Stomach (tissue), 9 donors: Measurements from ENCODE around the gene COL19A1. TPM values are rescaled to one million over a fixed set of nuclear protein-coding genes. Genes with fewer than 3 reads are reported as not detected.

Experiments used
- DNase-seq, 2 donors: peaks; one replicate each; pipeline versions ENCODE4 v3.0.0 to v3.0.0-alpha.2; 2013 to 2019
- H3K27ac ChIP-seq, 5 donors: fragments of 200-600 bp in 4 of 5; sonication (generic) in 4 of 5; one replicate each; pipeline ENCODE4 v1.5.1; 2013 to 2019; ENCODE audit warnings: mild to moderate bottlenecking in 1 of 5, moderate library complexity in 1 of 5
- H3K27me3 ChIP-seq, 3 donors: fragments of 200-600 bp; sonication (generic); one replicate each; pipeline ENCODE4 v1.5.1; 2017 to 2019; ENCODE audit warnings: mixed run types in 1 of 3
- H3K36me3 ChIP-seq, 4 donors: fragments of 200-600 bp; sonication (generic); 1 replicate in 3 of 4; 2 replicates in 1 of 4; pipeline ENCODE4 v1.5.1; 2016 to 2019
- H3K4me1 ChIP-seq, 4 donors: fragments of 200-600 bp; sonication (generic); one replicate each; pipeline ENCODE4 v1.5.1; 2016 to 2019
- H3K4me3 ChIP-seq, 4 donors: fragments of 200-600 bp; sonication (generic) in 3 of 4; one replicate each; pipeline ENCODE4 v1.5.1; 2016 to 2019; ENCODE audit warnings: mild to moderate bottlenecking in 1 of 4
- H3K9me3 ChIP-seq, 4 donors: fragments of 200-600 bp; sonication (generic); one replicate each; pipeline ENCODE4 v1.5.1; 2016 to 2019
- CTCF ChIP-seq, 7 experiments: fragments of 450-650 bp in 4 of 7; fragments of 200-600 bp in 3 of 7; sonication (generic) in 3 of 7; IDR thresholded peaks; one replicate each; pipeline ENCODE4 v1.5.1; 2016 to 2019; ENCODE audit warnings: antibody characterized with exemption in 7 of 7, control low read depth in 2 of 7, mild to moderate bottlenecking in 1 of 7
- EP300 ChIP-seq: sonication (generic); formaldehyde crosslinking; IDR thresholded peaks from one replicate; pipeline ENCODE4 v1.6.1; 2017; ENCODE audit warnings: antibody characterized with exemption
- POLR2A ChIP-seq, 4 donors: fragments of 450-650 bp; IDR thresholded peaks; one replicate each; pipeline ENCODE4 v1.6.1; 2016; ENCODE audit warnings: antibody characterized with exemption in 4 of 4, control low read depth in 2 of 4, mild to moderate bottlenecking in 1 of 4, moderate library complexity in 1 of 4
- POLR2AphosphoS5 ChIP-seq, 3 donors: sonication (generic); formaldehyde crosslinking; IDR thresholded peaks; one replicate each; pipeline ENCODE4 v1.6.1; 2016; ENCODE audit warnings: antibody characterized with exemption in 3 of 3
- WGBS, 5 donors: extraction: QIAGEN DNeasy Blood & Tissue Kit in 3 of 5; methylation state at CpG; one replicate each; pipeline versions ENCODE4 v1.1.5 to v1.1.7; 2013 to 2018; 5-methylcytosine and 5-hydroxymethylcytosine counted together
- intact Hi-C: fragments of 100-400 bp; cut with DNase I; formaldehyde crosslinking; loops from one replicate; pipeline ENCODE4 v1.15.1; 2023; ENCODE audit warnings: low total_unique reads
- polyA plus RNA-seq, 3 donors: library from polyadenylated mRNA; stranded (reverse); fragments of 200-250 nt; gene quantifications; one replicate each; pipeline ENCODE4 v1.2.3, GENCODE V29; 2013
- total RNA-seq, 5 donors: library from RNA; depleted of rRNA; stranded (reverse); fragments of >200 nt; gene quantifications; one replicate each; pipeline versions ENCODE4 v1.1.0 to v1.2.3, GENCODE V29; 2014 to 2016
- donor health status: healthy with polysubstance abuse.
- donor health status: Bipolar disorder and iron deficiency.
- donor health status: healthy.

COL19A1 gene
- total and polyA plus RNA-seq, 8 donors, result 0.13 to 13.4 (median 2.5) TPM; not detected in 3

- no peak for DNase-seq
- intact Hi-C loops, result no loop called here
- no peak for TF ChIP-seq POLR2A (IDR thresholded peaks at IDR 0.05)
- no peak for TF ChIP-seq EP300
- TF ChIP-seq CTCF (IDR thresholded peaks at IDR 0.05), result no peak
- no peak for TF ChIP-seq POLR2AphosphoS5 (IDR thresholded peaks at IDR 0.05)
- Histone ChIP-seq H3K4me3 (no peak overlapping the region), H3K4me1 (no peaks in the 10 kb centered on the region), H3K9me3 (no peaks in the 10 kb centered on the region), H3K27ac (no peak overlapping the region), H3K27me3 (no peaks in the 10 kb centered on the region), H3K36me3 (no peaks in the 10 kb centered on the region)
- 65 to 76% (median 68%) methylated on average over 5 of the region's 5 CpGs for WGBS, 5 donors
These were observed 185.1 kb downstream of the COL19A1 start for GRCh38 chr6:70051197-70052124.

GRCh38 chr6:70059039-70059719 is 192.8 kb downstream of the COL19A1 start:
- peaks cover 0 to 14% (median 6%) of the 10 kb centered on the region in 4 donors for H3K4me1 ChIP-seq
- H3K36me3 ChIP-seq, result no peaks in the 10 kb centered on the region
- no peak overlapping the region for H3K4me3 ChIP-seq
- WGBS, 5 donors, result 11 to 23% (median 14%) methylated on average over 2 of the region's 2 CpGs
- H3K27me3 ChIP-seq, result no peaks in the 10 kb centered on the region
- intact Hi-C loops, result no loop called here
- H3K27ac ChIP-seq, result no peak overlapping the region
- H3K9me3 ChIP-seq, result no peaks in the 10 kb centered on the region
- DNase-seq, result peak in 1 of 2 donors; percentile 10
- no peak for TF ChIP-seq EP300
- TF ChIP-seq POLR2AphosphoS5 (IDR thresholded peaks at IDR 0.05), result no peak
- TF ChIP-seq POLR2A (IDR thresholded peaks at IDR 0.05), result no peak
- TF ChIP-seq CTCF (IDR thresholded peaks at IDR 0.05), result no peak

GRCh38 chr6:70060680-70061079 is 194.3 kb downstream of the COL19A1 start:
- TF ChIP-seq POLR2AphosphoS5 (IDR thresholded peaks at IDR 0.05), result no peak
- no peak for TF ChIP-seq EP300
- no peak for TF ChIP-seq POLR2A (IDR thresholded peaks at IDR 0.05)
- TF ChIP-seq CTCF (IDR thresholded peaks at IDR 0.05), result no peak
- no peaks in the 10 kb centered on the region for H3K9me3 ChIP-seq
- H3K27me3 ChIP-seq, result no peaks in the 10 kb centered on the region
- H3K27ac ChIP-seq, result no peak overlapping the region
- H3K4me3 ChIP-seq, result no peak overlapping the region
- H3K36me3 ChIP-seq, result no peaks in the 10 kb centered on the region
- 87 to 96% (median 92%) methylated on average over 5 of the region's 5 CpGs for WGBS, 5 donors
- no peak for DNase-seq
- intact Hi-C loops, result no loop called here
- peaks cover 0 to 14% (median 6%) of the 10 kb centered on the region in 4 donors for H3K4me1 ChIP-seq

DNA sequence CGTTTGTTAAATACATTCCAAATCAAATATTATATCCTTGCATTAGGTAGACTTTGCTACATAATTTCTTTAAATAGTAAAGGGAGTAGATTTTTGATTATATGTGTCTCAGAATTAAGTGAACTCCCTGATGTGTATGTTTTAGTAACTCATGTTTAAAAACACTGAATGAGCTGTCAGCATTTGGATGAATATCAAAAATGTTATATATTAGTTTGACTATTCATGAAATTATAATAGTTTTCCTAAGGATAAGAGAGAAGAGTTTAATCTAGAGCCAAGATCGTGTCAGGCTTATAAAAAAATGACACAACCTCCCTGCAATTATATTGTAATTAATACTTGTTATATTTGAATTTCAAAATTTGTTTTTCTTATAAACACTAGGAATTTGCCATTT is 195.2 kb downstream of the COL19A1 start:
- Histone ChIP-seq H3K36me3 (no peaks in the 10 kb centered on the region), H3K4me1 (peaks cover 0 to 14% (median 6%) of the 10 kb centered on the region in 4 donors), H3K27ac (no peak overlapping the region), H3K4me3 (no peak overlapping the region), H3K9me3 (no peaks in the 10 kb centered on the region), H3K27me3 (no peaks in the 10 kb centered on the region)
- WGBS, 5 donors, result 60 to 71% (median 64%) methylated on average over 2 of the region's 2 CpGs
- TF ChIP-seq CTCF (IDR thresholded peaks at IDR 0.05) (no peak), POLR2AphosphoS5 (IDR thresholded peaks at IDR 0.05) (no peak), POLR2A (IDR thresholded peaks at IDR 0.05) (no peak), EP300 (no peak)
- intact Hi-C loops, result no loop called here
- DNase-seq, result no peak
